Smooth muscle cell (in vitro differentiated cells): ENCODE data around the gene CDC34. TPM values are rescaled to one million over a fixed set of nuclear protein-coding genes. Genes with fewer than 3 reads are reported as not detected.

ENCODE experiments used
- DNase-seq: peaks from one replicate; lab custom pipeline; 2025; ENCODE audit not compliant: unreplicated experiment; lab: John Stamatoyannopoulos, UW
- H2AFZ ChIP-seq: fragments of 200-600 bp; sonication (generic); 2 replicates; pipeline ENCODE4 v1.6.0; 2016; ENCODE audit warnings: antibody characterized with exemption, low read depth, mild to moderate bottlenecking
- H3F3A ChIP-seq: fragments of 200-600 bp; sonication (generic); 2 replicates; pipeline ENCODE4 v1.6.0; 2017; ENCODE audit warnings: antibody characterized with exemption, low read depth
- H3K27ac ChIP-seq: fragments of 200-600 bp; sonication (generic); 2 replicates; pipeline ENCODE4 v1.5.1; 2016; ENCODE audit warnings: low read depth, mild to moderate bottlenecking
- H3K27me3 ChIP-seq: fragments of 200-600 bp; sonication (generic); 2 replicates; pipeline ENCODE4 v1.6.1; 2016; ENCODE audit warnings: low read depth, mild to moderate bottlenecking
- H3K36me3 ChIP-seq: fragments of 200-600 bp; sonication (generic); 2 replicates; pipeline ENCODE4 v1.5.1; 2016; ENCODE audit warnings: low read depth
- H3K4me1 ChIP-seq: fragments of 200-600 bp; sonication (generic); 2 replicates; pipeline ENCODE4 v1.5.1; 2016; ENCODE audit warnings: low read depth
- H3K4me2 ChIP-seq: fragments of 200-600 bp; sonication (generic); 2 replicates; pipeline ENCODE4 v1.6.0; 2016; ENCODE audit warnings: mild to moderate bottlenecking
- H3K4me3 ChIP-seq: fragments of 200-600 bp; sonication (generic); 2 replicates; pipeline ENCODE4 v1.5.1; 2016; ENCODE audit warnings: mild to moderate bottlenecking
- H3K79me2 ChIP-seq: fragments of 200-600 bp; sonication (generic); 2 replicates; pipeline ENCODE4 v1.6.0; 2016; ENCODE audit warnings: low read depth, mild to moderate bottlenecking
- H3K9ac ChIP-seq: fragments of 200-600 bp; sonication (generic); 2 replicates; pipeline ENCODE4 v1.6.0; 2016; ENCODE audit warnings: low read depth
- H3K9me3 ChIP-seq: fragments of 200-600 bp; sonication (generic); replicated peaks from 2 replicates; pipeline ENCODE4 v1.5.1; 2016; ENCODE audit warnings: low read depth
- H4K20me1 ChIP-seq: fragments of 200-600 bp; sonication (generic); 2 replicates; pipeline ENCODE4 v1.6.0; 2016; ENCODE audit warnings: low read depth
- WGBS: methylation state at CpG from one replicate; pipeline ENCODE4 v1.1.7; 2016; ENCODE audit warnings: low lambda C conversion rate; 5-methylcytosine and 5-hydroxymethylcytosine counted together
- polyA plus RNA-seq: library from polyadenylated mRNA; unstranded; fragments of >200 nt; fragmentation: Nextera tagmentation; extraction: Ambion mirVana; gene quantifications from 2 replicates; pipeline ENCODE4 v1.2.1, GENCODE V29; 2016
- total RNA-seq: library from RNA; depleted of rRNA; stranded (reverse); fragments of >200 nt; gene quantifications from 2 replicates; pipeline ENCODE4 v1.2.3, GENCODE V29; 2014
- TF ChIP-seq, protein P1 (sequence below): fragments of 200-600 bp; sonication (generic); IDR thresholded peaks from 2 replicates; pipeline ENCODE4 v1.5.1; 2017; ENCODE audit warnings: borderline replicate concordance, mild to moderate bottlenecking, antibody characterized with exemption; ENCODE audit not compliant: insufficient read depth, poor library complexity, severe bottlenecking

CDC34 gene
- total and polyA plus RNA-seq, 2 experiments from 2014 or later = 67.7 to 151 TPM

DNA sequence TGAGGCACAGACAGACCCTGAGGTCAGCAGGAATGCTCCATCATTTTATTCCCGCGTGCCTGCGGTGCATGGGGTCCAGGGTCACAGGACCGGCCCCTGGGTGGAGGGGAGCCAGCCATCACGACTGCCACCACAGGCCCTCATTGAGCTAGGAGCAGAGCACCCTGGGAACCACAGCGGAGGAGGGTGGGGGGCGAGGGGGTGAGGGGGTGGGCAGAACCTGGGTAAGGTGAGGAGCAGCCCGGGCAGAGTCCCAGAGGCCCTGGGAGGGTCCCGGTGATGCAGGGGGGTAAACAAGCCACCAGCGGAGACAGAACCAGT, 36.5 kb upstream of the CDC34 start:
- Histone ChIP-seq H3K79me2 (no peaks in the 10 kb centered on the region), H4K20me1 (no peaks in the 10 kb centered on the region), H3K9me3 (no peaks in the 10 kb centered on the region), H3K4me2 (no peak overlapping the region), H3K4me1 (peaks cover 3% of the 10 kb centered on the region), H3K27me3 (peaks cover 32% of the 10 kb centered on the region), H2AFZ (no peak overlapping the region), H3F3A (peaks cover 5% of the 10 kb centered on the region), H3K36me3 (no peaks in the 10 kb centered on the region), H3K9ac (no peak overlapping the region), H3K27ac (no peak overlapping the region), H3K4me3 (no peak overlapping the region)
- DNase-seq = no peak
- TF ChIP-seq, protein P1, sequence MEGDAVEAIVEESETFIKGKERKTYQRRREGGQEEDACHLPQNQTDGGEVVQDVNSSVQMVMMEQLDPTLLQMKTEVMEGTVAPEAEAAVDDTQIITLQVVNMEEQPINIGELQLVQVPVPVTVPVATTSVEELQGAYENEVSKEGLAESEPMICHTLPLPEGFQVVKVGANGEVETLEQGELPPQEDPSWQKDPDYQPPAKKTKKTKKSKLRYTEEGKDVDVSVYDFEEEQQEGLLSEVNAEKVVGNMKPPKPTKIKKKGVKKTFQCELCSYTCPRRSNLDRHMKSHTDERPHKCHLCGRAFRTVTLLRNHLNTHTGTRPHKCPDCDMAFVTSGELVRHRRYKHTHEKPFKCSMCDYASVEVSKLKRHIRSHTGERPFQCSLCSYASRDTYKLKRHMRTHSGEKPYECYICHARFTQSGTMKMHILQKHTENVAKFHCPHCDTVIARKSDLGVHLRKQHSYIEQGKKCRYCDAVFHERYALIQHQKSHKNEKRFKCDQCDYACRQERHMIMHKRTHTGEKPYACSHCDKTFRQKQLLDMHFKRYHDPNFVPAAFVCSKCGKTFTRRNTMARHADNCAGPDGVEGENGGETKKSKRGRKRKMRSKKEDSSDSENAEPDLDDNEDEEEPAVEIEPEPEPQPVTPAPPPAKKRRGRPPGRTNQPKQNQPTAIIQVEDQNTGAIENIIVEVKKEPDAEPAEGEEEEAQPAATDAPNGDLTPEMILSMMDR = no peak
- 85% methylated on average over 10 of the region's 10 CpGs for WGBS

DNA sequence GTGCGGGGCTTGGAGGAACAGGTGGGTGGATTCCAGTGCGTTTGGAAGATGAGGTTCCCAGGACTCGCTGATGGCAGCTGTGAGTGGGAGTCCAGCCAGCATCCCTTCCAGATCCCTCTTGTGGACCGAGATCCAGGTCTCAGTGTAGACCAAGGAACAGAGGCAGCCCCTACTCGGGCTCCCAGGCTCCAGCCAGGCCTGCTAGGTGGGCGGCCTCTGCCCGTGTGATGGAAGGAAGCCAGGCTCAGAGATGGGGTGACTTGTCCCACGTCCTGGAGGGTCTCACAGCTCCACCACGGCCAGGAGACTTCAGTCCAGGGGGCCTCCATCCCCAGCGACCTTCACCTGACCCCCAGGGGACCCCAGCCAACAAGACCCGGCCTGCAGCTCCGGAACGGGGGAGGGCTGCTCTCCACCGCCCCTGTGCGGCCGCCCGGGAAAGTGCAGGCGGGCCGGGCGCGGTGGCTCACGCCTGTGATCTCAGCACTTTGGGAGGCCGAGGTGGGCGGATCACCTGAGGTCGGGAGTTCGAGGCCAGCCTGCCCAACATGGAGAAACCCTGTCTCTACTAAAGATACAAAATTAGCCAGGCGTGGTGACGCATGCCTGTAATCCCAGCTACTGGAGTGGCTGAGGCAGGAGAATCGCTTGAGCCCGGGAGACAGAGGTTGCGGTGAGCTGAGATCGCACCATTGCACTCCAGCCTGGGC, 36.0 kb upstream of the CDC34 start:
- H3K9ac ChIP-seq = no peak overlapping the region
- no peaks in the 10 kb centered on the region for H3K9me3 ChIP-seq
- TF ChIP-seq, protein P1 = peak; percentile 76
- DNase-seq = peak; percentile 11
- H3K4me1 ChIP-seq = no peaks in the 10 kb centered on the region
- no peaks in the 10 kb centered on the region for H3K79me2 ChIP-seq
- H3K4me2 ChIP-seq = no peak overlapping the region
- no peaks in the 10 kb centered on the region for H3K36me3 ChIP-seq
- H3K27me3 ChIP-seq = peaks cover 32% of the 10 kb centered on the region
- no peaks in the 10 kb centered on the region for H4K20me1 ChIP-seq
- H2AFZ ChIP-seq = no peak overlapping the region
- H3K27ac ChIP-seq = no peak overlapping the region
- H3K4me3 ChIP-seq = no peak overlapping the region
- 28% methylated on average over 32 of the region's 32 CpGs for WGBS
- peaks cover 5% of the 10 kb centered on the region for H3F3A ChIP-seq

DNA sequence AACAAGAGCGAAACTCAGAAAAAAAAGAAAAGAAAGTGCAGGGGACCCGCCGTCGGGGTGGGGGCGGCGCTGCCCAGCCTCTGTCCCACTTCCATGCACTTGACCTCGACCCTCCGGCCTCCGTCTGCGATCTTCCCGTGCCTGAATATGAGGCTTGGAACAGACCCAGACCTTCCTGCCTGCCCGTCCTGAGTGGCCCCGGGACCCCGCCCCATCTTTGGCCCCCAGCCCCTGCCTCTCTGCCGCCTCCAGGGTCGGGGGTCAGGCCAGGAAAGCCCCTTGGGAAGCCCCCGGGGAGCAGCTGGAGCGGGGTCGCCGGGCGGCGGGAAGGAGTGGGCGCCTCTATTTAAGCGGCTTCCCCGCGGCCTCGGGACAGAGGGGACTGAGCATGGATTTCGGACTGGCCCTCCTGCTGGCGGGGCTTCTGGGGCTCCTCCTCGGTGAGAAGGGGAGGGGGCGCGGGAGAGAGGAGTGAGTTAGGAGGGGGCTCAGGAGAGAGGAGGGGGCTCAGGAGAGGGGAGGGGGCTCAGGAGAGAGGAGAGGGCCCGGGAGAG, 35.4 kb upstream of the CDC34 start, which contains the start of gene MADCAM1:
Gene MADCAM1, plus strand, starts transcription at position 375 of the 554 bp plus-strand sequence. Its CDS starts 14 bp downstream, at position 389.
- no peak for DNase-seq
- Histone ChIP-seq H3F3A (peaks cover 1% of the 10 kb centered on the region), H4K20me1 (no peaks in the 10 kb centered on the region), H3K4me1 (no peaks in the 10 kb centered on the region), H3K4me2 (no peak within 1 kb of the TSS), H3K9me3 (no peaks in the 10 kb centered on the region), H3K27ac (no peak within 1 kb of the TSS), H3K36me3 (no peaks in the 10 kb centered on the region), H3K9ac (no peak within 1 kb of the TSS), H3K4me3 (no peak within 1 kb of the TSS), H3K27me3 (peaks cover 32% of the 10 kb centered on the region), H2AFZ (no peak within 1 kb of the TSS), H3K79me2 (no peaks in the 10 kb centered on the region)
- WGBS = 40% methylated on average over 20 of the region's 33 CpGs
- TF ChIP-seq, protein P1 = no peak

DNA sequence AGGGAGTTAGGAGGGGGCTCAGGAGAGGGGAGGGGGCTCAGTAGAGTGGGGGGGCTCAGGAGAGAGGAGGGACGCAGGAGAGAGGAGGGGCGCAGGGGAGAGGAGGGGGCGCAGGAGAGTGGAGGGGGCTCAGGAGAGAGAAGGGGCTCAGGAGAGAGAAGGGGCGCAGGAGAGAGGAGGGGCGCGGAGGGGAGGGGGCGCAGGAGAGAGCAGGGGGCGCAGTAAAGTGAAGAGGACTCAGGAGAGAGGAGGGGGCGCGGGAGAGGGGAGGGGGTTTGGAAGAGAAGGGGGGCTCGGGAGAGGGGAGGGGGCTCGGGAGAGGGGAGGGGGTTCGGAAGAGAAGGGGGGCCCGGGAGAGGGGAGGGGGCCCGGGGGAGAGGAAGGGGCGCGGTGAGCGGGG, 34.6 kb upstream of the CDC34 start:
- DNase-seq = no peak
- Histone ChIP-seq H3K4me1 (no peaks in the 10 kb centered on the region), H3K9me3 (no peaks in the 10 kb centered on the region), H3F3A (no peaks in the 10 kb centered on the region), H3K4me2 (no peak overlapping the region), H3K9ac (no peak overlapping the region), H3K4me3 (no peak overlapping the region), H3K36me3 (no peaks in the 10 kb centered on the region), H3K27ac (no peak overlapping the region), H3K27me3 (peaks cover 32% of the 10 kb centered on the region), H2AFZ (no peak overlapping the region), H4K20me1 (no peaks in the 10 kb centered on the region), H3K79me2 (no peaks in the 10 kb centered on the region)
- TF ChIP-seq, protein P1 = no peak
- no CpG with 5 or more reads among the region's 18 CpGs for WGBS
